Inflammatory macrophage treated with lipopolysaccharide for 4 hours (primary cell): Measurements from ENCODE around the gene TCP11L2.
A peak's percentile ranks its signal among the peaks of the same experiment; 100 is the strongest.

Experiments
- DNase-seq: peaks from one replicate; pipeline ENCODE4 v3.0.0-alpha.2; 2020

Gene TCP11L2

DNA sequence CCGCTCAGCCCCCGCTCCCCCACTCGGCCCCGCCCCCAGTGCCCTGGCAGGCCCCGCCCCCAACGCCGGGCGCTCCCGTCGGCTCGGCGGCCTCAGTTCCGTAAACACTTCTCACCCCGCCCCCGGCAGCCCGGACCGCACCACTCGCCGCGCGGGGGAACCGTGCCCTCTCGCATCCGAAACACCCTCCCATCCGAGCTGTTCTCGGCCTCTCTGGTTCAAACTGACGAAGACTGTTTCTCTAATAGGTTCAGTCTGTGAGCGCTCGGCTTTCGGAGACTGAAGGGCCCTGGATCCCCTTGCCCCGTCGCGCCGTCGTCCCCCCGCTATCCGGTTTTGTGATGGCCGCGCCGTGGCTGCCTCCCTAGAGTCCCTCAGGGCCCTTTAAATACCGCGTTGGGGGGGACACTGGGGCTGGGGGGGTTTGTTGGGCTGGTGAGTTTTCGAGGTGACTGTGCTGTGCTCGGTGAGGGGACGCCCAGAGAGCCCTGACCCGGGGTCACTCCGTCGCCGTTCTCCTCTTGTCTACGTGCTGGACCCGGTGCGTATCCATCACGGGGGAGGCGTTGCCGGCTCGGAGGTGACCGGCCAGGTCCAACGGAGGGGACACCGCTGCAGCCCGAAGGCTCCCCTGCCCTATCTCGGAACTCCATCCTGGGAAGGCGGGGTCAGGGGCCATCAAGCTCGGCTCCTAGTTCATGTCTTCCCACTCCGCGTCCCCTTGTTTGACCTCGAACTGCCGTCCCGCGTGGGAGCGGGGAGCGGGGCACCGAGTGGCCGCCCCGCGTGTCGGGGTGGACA, at the start of gene TCP11L2:
TCP11L2 (plus strand) TSS at position 333 of the 801 bp plus-strand sequence. CDS start 8,343 bp downstream, outside the sequence.
- DNase-seq = peak; percentile 82

DNA sequence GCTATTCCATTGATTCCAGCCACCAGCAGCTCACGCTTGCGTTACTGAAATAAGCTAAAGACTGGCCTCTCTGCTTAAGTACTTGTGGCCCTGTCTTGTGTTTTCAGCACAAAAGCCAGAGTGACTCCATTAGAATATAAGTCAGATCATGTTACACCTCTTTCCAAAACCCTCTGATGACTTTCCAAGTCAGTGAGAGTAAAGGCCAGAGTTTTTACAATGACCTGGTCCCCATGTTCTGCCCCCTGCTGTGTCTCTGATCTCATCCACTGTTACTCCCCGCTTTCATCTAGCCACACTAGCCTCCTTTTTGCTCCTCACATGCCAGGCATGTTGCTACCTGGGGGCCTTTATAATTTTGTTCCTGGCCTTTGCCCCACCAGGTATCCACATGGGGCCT, 47.8 kb upstream of the TCP11L2 start:
- DNase-seq = no peak

DNA sequence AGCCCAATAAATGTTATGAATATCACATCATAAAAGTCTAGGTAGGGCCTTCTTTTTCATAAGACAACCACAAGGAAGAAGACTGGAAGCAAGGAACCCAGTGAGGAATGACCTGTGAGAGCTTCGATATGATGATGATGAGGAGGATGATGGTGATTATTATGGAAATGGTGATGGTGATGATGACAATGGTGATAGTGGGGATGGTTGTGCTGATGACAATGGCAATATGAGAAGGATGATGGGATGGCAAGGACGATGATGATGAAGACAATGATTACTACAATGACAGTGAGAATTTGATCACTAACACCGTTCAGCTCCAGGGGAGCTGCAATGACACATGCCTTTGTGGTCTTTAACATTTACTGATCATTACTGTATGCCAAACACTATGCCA, 47.0 kb upstream of the TCP11L2 start:
- DNase-seq = no peak

DNA sequence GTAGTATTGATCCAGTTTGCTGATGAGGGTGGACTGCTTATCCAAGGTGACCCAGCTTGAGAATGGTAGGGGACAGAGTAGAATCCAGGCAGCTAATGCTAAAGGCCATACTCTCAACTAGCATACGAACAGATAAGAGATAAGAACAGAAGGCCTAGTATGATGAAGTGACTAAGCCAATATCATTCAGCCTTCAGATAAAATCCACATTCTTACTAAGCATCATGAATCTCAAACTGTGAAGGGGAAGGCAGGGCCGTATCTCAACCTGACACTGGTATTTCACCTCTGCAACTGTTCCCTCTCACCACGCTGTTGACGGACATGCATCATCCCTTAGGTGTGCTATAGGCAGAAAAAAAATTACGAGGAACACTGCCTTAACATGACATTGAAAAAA, 46.6 kb upstream of the TCP11L2 start:
- DNase-seq = no peak

DNA sequence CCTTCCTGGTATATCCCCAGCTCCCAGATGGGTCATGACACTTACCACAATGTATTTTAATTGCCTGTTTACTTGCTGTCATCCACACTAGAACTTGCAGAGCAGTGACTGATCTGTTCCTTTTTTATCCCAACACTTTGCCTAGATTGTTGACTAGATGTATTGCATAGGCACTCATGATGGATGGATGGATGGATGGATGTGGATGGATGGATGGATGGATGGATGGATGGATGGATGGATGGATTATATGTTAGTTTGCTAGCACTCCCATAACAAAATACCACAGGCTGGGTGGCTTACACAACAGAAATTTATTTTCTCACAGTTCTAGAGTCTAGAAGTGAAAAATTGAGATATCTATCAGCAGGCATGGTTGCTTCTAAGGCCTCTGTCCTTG, 46.0 kb upstream of the TCP11L2 start:
- no peak for DNase-seq

DNA sequence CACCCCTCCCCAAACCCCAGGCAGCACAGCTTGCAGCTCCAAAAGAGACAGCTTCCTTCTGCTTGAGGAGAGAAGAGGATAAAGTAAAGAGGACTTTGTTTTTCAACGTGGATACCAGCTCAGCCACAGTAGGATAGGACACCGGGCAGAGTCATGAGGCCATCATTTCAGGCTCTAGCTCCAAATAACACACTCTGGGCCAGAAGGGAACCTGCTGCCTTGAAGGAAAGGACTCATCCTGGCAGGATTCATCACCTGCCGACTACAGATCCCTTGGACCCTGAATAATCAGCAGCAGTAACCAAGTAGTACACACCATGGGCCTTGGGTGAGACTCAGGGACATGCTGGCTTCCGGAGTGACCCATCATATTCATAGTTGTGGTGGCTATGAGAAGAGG, 44.3 kb upstream of the TCP11L2 start:
- DNase-seq = no peak

DNA sequence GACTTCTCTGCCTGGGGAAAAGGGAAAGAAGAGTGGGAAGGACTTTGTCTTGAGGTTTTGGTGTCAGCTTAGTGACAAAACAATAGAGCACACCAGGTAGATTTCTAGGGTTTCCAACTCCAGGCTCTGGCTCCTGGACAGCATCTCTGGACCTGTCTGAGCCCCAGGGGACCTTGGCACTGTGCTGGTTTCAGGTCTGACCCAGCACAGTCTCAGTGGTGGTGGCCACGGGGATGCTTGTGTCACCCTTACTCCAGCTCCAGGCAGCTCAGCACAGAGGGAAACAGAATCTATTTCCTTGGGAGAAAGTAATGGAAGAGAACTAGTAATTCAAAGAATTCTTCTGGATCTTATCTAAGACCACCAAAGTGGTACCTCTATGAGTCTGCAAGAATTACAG, 43.6 kb upstream of the TCP11L2 start:
- no peak for DNase-seq

DNA sequence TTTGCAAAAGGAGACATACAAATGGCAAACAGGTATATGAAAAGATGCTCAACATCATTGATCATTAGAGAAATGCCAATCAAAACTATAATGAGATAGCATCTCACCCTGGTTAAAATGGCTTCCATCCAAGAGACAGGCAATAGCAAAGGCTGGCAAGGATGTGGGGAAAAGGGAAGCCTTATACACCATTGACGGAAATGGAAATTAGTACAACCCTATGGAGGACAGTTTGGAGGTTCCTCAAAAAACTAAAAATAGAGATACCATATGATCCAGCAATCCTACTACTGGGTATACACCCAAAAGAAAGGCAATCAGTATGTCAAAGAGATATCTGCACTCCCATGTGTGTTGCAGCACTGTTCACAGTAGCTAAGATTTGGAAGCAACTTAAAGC, 37.4 kb upstream of the TCP11L2 start:
- DNase-seq = peak; percentile 45

DNA sequence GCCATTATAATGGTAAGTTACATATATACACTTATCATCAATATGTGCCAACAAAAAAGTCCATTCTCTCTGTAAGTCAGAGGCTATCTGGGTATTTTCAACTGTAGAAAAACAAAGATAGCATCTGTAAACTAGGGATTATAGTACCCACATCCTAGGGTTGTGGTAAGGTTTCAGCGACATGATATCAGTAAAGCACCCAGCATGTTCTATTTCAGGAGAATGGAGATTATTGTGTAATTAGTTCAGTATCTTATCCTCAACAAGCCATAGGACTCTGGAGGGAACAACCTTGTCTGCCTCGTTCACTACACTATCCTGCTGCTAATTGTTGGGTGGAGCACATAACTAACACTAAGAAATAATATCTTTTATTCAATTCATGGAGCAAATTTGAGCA, 35.0 kb upstream of the TCP11L2 start:
- DNase-seq = no peak

DNA sequence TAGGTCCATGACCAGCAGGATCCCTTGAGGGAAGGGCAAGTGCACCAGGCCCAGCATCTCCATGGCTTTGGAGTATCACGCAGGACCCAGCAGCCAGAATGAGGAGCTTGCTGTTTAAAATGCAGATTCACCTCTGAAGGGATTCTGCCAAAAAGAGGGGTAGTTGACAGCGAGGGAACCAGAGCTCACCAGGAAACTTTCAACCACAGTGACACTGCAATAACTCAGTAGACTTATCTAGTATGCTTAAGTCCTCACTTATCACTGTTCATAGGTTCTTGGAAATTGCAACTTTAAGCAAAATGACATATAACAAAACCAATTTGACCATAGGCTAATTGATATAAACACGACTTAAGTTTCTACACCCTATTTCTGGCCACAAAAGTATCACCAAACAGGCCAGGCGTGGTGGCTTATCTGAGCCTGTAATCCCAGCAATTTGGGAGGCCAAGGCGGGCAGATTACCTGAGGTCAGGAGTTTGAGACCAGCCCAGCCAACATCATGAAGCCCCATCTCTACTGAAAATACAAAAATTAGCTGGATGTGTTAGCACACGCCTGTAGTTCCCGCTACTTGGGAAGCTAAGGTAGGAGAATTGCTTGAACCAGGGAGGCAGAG, 33.3 kb upstream of the TCP11L2 start:
- DNase-seq = no peak

DNA sequence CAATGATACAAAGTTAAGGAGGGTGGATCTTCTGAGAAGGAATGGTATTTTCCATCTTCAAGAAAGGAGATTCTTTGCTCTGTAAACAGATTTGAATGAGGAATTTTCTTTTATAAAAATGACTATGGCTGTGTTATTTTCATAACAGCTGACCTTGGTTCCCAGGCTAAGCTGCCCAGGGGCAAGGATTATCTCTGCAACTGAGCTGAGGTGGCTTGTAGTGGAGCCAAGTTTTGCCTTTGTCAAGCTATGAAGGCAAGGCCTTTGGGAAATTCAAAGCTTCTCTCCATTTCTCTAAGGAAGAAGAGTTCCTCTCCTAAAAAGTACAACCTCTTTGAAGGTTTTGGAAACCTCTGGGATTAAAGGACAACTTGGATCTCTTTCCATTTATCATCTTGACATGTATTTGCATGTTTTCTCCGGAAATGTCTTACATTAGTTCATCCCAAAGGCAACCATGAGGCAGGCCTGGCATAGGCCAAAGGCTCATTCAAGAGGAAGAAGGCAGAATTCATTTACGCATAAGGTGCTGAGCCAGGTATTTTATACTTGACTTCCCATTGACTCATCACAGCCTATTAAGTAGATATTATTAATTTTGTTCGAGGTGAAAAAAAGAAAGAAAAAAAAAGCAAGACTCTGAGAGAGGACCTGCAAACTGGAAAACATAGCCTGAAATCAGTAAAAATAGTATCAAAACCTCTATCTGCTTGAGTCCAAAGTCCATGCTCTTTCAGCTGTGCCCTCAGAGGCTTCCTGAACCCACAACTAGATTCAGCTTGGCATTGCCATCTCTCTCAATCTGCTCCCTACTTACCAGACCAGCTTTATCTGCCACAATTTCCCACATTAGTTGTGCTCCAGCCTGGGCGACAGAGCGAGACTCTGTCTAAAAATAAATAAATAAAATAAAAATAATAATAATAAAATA, 30.7 kb upstream of the TCP11L2 start:
- no peak for DNase-seq

DNA sequence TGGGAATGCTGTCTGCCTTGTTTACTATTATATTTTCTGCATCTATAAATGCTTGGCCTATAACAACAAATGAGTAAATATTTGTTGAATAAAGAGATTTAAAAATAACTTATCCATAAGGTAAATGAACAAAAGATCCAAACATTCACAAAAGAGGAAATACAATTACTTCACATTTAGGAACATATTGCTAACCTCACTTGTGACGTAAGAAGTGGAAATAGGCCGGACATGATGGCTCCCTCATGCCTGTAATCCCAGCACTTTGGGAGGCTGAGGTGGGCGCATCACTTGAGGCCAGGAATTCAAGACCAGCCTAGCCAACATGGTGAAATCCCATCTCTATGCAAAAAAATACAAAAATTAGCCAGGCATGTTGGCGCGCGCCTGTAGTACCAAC, 29.0 kb upstream of the TCP11L2 start:
- peak; percentile 67 for DNase-seq

DNA sequence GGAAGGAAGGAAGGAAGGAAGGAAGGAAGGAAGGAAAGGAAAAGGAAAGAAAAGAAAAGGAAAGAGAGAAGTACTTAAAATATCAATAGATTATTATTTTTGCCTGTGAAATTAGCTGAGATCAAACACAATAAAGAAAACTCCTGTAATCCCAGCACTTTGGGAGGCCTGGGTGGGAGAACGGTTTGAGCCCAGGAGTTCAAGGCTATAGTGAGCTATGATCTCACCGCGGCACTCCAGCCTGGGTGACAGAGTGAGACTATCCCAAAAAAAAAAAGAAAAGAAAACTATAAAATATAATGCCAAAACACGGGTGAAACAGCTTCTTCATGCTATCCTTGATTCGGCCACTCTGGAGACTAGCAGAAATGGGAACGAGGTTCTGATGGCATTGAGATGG, 28.5 kb upstream of the TCP11L2 start:
- DNase-seq = no peak

DNA sequence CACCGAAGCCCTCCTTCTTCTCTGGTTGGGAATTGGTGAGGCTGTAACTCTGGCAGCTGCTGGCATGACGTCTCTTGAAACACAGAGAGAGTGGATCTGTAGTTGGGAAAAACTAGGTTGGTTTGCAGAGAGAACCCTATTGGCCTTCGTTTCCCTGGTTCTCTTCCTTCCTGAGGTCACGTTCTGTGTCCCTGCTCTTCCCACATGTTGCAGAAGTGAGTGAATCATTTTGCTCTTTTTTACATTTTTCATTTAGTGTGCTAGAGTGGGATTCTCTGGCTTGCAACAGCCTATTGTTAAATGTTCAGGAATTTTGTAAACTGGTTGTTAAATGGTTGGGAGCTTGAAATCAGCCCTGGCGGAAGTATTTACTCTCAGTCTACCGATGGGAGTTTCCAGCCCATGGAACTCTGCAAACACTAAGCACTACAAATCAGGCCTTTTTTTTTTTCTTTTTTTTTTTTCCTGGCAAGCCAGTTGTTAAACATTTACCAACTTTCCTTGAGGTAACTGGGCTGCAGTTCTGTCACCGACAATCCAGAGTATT, 27.9 kb upstream of the TCP11L2 start:
- DNase-seq = no peak

DNA sequence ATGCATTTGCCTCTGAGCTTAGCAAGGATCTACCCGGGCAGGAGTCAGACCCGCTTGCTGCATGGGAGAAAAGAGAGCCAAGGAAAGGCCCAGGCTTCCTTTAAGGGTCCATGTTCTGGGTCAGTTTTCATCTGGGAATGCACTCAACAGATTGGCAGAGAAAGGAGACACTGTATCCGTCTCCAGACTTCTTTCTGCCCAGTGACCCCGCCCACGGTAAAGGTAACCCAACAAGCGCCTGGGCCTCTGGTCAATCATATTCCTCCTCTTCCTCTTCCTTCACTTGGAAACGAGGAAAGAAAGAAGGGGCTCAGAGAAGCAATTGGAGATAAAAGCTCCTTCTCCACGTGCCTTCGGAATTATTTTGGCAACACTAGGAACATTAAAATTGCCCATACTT, 27.1 kb upstream of the TCP11L2 start:
- no peak for DNase-seq

DNA sequence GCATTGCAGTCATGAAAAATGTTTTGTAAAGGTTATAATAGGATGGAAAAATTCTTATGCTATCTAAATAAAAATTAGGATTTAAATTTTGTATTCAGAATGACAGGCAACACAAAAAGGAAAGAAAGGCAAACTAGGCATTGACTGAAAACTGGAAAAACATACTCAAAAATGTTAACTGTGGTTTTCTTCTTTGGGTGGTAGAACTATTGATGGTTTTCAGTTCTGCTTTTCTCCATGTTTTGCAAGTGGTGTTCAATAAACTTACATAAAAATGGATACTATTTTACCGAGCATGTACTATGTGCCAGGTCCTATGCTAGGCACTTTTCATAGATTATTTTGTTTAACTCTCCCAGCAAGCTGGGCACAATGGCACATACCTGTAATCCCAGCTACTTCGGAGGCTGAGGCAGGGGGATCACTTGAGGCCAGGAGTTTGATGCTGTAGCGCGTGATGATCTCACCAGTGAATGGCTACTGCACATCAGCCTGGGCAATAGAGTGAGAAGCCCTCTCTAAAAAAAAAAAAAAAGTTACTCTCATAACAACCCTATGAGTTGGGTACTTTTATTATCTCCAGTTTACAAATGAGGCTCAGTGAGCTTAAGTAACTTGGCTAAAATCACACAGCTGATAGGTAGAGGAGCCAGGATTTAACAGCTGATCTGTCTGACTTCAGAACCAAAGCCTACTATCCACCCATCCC, 26.3 kb upstream of the TCP11L2 start:
- DNase-seq = no peak

DNA sequence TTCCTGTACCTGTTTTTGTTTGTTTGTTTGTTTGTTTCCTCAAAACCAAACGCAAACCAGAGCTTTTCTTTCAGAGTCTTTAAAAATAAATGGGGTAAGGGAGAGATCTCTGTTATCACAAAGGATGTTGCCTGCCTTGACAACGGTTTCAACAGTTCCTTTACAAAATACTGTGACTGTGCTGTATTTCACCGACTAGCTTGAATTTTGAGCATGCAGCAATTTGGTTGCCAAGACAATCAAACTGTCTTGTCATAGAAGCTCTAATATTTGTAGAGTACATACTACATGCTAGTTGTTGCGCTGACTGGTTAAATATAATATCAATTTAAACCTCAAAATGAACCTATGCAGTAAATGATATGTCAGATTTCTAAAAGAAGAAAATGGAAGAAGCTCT, 22.4 kb upstream of the TCP11L2 start:
- no peak for DNase-seq

DNA sequence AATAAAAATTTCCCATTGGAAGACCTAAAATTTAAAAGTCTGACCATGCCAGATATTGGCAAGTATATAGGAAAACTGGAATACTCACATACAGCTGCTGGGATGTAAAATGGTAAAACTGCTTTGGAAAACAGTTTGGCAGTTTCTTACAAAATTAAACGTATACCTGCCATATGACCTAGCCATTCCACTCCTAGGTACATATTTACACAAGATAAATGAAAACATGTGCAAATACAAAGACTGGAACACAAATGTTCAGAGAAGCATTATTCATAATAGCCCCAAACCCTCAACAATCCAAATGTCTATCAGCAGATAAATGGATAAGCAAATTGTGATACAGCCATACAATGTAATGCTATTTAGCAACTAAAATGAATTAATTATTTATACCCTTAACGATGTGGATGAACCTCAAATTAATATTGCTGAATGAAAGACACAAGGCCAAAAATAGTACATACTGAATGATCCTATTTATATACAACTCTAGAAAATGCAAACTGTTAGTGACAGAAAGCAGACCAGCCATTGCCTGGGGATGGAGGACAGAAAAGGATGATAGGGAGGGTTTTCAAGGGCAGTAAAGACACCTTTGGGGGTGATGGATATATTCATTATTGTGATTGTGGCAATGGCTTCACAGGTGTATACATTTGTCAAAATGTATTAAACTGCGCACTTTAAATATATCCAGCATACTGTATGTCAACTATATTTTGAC, 21.3 kb upstream of the TCP11L2 start:
- no peak for DNase-seq

DNA sequence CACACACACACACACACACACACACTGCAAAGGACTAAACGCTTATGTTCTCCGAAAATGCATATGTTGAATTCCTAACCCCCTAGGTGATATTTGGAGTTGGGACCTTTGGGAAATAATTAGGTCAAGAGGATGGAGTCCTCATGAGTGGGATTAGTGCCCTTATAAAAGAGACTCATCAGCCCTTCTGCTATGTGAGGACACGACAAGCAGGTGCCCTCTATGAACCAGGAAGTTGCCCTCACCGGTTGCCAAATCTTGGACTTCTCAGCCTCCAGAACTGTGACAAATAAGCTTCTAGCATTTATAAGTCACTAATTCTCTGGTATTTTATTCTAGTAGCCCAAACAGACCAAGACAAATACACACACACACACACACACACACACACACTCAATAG, 20.7 kb upstream of the TCP11L2 start:
- DNase-seq = peak; percentile 57

DNA sequence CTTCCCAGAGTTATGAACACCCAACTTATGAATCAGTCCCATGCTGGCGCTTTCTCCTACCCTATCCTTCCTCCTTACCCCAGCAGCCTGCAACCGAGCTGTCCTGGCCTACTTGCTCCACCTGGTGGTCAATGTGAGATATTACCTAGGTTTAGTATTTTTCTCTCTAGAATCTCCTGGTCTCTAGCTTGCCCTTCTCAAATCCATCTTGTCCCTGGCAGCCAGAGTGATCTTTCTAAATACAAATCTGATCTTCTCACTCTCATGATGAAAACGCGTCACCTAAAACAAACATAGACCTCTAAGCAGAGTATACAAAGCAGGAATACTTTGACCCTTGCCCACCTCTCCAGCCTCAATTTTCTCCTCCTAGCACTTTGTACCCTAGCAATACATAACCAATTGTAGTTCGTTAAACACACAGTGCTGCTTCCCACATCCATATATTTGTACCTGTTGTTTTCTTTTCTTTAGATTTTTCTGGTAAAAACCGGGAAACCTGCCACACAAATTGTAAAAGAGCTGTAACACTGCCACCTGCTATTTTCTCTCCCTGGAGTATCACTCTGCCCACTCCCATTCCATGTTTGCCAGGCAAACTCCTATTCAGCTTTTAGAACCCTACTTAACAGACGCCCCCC, 20.0 kb upstream of the TCP11L2 start:
- DNase-seq = peak; percentile 81

DNA sequence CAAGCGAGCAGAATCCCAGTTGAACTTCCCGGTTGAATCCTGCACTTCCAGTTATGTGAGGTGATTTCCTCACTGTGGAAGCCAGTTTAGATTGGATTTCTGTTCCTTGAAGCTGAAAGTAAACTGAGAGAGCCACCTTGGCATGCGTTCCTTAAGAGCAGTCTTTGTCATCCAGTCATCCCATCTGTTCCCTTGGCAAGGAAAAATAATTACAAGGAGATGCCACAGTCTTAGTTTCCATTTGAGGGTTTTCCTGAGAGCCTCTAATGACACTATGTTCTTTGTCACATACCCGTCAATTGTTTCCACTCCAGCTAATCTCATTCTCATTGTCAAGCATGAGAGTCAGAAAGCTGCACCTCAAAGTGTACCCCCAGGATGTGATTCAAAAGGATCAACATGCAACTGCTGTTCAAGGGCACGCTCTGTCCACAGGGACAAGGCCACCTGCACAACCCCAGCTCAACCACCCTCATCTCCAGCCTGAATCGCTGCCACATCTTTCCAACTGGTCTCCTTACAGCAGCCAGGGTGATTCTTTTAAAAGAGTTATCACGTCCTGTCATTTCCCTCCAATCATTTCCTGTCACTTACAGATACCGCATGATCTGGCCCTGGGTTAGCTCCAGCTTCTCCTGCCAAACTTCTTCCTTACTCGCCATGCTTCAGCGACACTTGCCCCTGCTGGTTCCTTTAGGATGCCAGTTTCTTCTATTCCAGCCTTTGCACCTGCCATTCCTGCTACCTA, 18.0 kb upstream of the TCP11L2 start:
- DNase-seq = no peak
